ENCODE data around the gene SGCA. TPM values are rescaled to one million over a fixed set of nuclear protein-coding genes. Genes with fewer than 3 reads are reported as not detected.
A peak's percentile ranks its signal among the peaks of the same experiment; 100 is the strongest.

SGCA gene
- total and polyA plus RNA-seq, 12 donors: 0.28 to 5.5 (median 1.6) TPM; not detected in 4

DNA sequence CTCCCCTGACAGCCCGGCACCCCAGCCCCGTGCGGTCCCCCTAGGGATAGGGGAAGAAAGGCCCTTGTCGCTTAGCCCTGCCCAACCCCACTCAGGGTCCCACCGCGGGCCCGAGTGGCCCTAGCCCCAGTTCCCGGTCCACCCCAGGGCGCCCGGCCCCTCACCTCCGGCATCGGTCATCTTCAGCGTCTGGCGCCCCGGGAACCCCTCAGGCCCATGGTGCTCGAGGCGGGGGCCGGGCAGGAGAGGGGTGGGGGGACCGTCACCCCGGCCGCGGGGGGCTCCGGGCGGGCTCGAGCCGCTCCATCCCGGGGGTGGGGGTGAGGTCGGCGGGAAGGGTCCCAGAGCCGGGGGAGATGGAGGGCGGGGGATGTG lies 36.5 kb upstream of the SGCA start:
- Histone ChIP-seq H3K27ac (peak overlapping the region in 2 of 5 donors; percentile 2 to 52), H3K4me1 (replicated peaks in 1 of 2) (peaks cover 24 to 25% of the 10 kb centered on the region in 2 donors), H3K36me3 (replicated peaks in 1 of 2) (peaks cover 0 to 4% of the 10 kb centered on the region in 2 donors), H3K4me3 (peak overlapping the region in 2 of 4 donors; percentile 18 to 68), H3K9me3 (replicated peaks in 1 of 3) (no peaks in the 10 kb centered on the region), H3K27me3 (no peaks in the 10 kb centered on the region)
- WGBS, 4 donors: 0 to 3% (median 2%) methylated on average over 1 to 31 of the region's 31 CpGs; no CpG with 5 or more reads in 1 of the 4 donors
- DNase-seq: peak in 1 of 7 donors; percentile 45
- intact Hi-C loops (cut with DNase I): no loop called here
- TF ChIP-seq, protein P1, sequence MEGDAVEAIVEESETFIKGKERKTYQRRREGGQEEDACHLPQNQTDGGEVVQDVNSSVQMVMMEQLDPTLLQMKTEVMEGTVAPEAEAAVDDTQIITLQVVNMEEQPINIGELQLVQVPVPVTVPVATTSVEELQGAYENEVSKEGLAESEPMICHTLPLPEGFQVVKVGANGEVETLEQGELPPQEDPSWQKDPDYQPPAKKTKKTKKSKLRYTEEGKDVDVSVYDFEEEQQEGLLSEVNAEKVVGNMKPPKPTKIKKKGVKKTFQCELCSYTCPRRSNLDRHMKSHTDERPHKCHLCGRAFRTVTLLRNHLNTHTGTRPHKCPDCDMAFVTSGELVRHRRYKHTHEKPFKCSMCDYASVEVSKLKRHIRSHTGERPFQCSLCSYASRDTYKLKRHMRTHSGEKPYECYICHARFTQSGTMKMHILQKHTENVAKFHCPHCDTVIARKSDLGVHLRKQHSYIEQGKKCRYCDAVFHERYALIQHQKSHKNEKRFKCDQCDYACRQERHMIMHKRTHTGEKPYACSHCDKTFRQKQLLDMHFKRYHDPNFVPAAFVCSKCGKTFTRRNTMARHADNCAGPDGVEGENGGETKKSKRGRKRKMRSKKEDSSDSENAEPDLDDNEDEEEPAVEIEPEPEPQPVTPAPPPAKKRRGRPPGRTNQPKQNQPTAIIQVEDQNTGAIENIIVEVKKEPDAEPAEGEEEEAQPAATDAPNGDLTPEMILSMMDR (IDR thresholded peaks at IDR 0.05): no peak
- TF ChIP-seq POLR2A (IDR thresholded peaks at IDR 0.05): no peak

DNA sequence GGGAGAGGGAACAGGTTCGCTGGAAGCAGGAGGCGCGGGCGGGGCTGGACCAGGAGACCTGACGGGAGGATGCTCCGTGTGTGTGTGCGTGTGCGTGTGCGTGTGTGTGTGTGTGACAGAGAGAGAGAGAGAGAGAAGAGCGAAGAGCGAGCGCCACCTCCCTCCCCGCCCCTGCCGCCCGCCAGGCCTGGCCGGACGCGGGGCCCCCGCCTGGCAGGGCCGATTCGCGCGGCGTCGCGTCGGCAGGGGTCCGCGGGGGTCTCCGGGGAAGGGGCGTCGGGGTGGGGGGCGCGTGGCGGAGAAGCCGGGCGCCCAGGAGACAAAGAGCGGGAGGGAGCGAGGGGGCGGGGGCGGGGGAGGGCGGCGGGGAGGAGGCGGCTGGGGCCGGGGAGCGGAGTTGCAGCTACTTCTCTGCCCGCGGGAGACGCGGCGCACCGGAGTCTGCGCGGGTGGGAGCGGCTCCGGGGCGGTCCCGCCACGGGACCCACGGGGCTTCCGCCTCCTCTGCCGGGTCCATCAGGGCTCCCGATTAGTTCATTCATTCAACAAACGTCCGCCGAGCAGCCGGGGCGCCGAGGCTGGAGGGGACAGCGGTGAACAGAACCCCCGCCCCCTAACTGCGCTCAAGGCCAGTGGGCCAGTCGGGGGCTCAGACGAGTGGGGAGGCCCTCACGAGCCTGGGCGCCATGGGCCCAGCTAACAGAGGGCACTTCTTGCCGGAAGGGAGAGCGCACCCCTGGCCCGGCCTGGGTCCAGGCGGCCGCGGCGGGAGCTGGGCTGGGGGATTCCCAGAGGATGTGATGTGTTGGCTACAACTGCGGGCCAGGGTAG lies 35.9 kb upstream of the SGCA start, which contains the start of gene SAMD14:
TSS of gene SAMD14 (minus strand) at position 433 of the 831 bp plus-strand sequence. CDS start 5,201 bp downstream, outside the sequence.
- peaks cover 0 to 10% of the 10 kb centered on the region in 2 donors for H3K36me3 ChIP-seq (replicated peaks in 1 of 2)
- no peaks in the 10 kb centered on the region for H3K27me3 ChIP-seq
- TF ChIP-seq, protein P1 (IDR thresholded peaks at IDR 0.05): no peak
- TF ChIP-seq POLR2A (IDR thresholded peaks at IDR 0.05): no peak
- no peaks in the 10 kb centered on the region for H3K9me3 ChIP-seq (replicated peaks in 1 of 3)
- peaks cover 24 to 25% of the 10 kb centered on the region in 2 donors for H3K4me1 ChIP-seq (replicated peaks in 1 of 2)
- DNase-seq: peak in 3 of 7 donors; percentile 33 to 48 (median 44)
- peak within 1 kb of the TSS in 2 of 5 donors; percentile 2 to 52 for H3K27ac ChIP-seq
- WGBS, 4 donors: 1 to 6% (median 3%) methylated on average over 13 to 84 of the region's 84 CpGs
- peak within 1 kb of the TSS in 2 of 4 donors; percentile 18 to 68 for H3K4me3 ChIP-seq
- intact Hi-C loops (cut with DNase I): no loop called here

- H3K4me3 ChIP-seq: peak overlapping the region in 1 of 4 donors; percentile 68
- intact Hi-C loops (cut with DNase I): no loop called here
- peaks cover 24 to 25% of the 10 kb centered on the region in 2 donors for H3K4me1 ChIP-seq (replicated peaks in 1 of 2)
- H3K36me3 ChIP-seq (replicated peaks in 1 of 2): peaks cover 0 to 18% of the 10 kb centered on the region in 2 donors
- peak in 3 of 7 donors; percentile 11 to 61 (median 19) for DNase-seq
- no peaks in the 10 kb centered on the region for H3K9me3 ChIP-seq (replicated peaks in 1 of 3)
- H3K27me3 ChIP-seq: no peaks in the 10 kb centered on the region
- H3K27ac ChIP-seq: no peak overlapping the region
- 61 to 79% (median 68%) methylated on average over 10 to 19 of the region's 19 CpGs for WGBS, 4 donors
- TF ChIP-seq POLR2A (IDR thresholded peaks at IDR 0.05): no peak
- TF ChIP-seq, protein P1 (IDR thresholded peaks at IDR 0.05): no peak
Observed at GRCh38 chr17:50130559-50131305, 35.1 kb upstream of the SGCA start.
